Suppressor macrophage treated with lipopolysaccharide for 4 hours (primary cell): ENCODE results near the gene ABHD5.

Source experiments
- DNase-seq: peaks from one replicate; pipeline ENCODE4 v3.0.0-alpha.2; 2020

Gene ABHD5

DNA sequence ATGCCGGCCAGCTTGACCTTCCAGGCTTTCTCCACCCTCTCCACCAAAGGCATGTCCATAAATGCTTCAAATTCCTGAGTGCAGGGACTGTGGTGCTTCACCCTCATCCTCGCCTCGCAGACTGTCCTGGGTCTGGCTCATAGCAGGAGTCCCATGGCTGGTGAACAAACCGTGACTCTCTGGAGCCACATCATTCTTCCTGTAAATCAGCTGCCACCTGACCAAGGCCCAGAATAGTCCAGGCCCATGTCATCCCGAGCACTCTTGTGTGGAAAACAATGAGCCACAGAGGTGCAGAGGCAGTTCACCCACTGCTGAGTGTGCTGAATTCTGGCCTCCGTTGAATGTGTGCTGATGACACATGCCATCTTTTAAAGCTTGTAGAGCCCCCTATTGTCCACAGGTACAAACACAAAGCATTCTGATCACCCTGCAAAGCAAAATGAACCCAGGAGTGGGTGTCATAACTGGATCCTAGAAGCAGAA is 68.6 kb downstream of the ABHD5 start:
- DNase-seq: peak; percentile 56

DNA sequence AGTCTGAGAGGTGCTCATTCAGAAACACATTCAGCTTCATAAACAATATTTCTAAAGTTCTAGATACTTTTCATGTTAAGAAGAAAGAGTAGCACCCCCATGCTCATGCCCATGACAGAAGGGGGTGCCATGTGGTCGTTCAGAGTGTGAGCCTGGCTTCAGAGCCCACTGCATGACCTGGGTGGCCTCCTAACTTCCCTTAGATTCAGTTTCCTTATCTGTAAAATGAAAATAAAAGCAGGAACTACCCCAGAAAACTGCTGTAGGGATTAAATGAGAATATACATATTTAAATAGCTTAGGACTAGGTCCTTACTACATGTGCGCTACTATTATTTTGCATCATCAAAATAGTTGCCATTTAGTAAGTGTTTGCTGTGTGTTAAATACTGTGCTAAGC is 69.2 kb downstream of the ABHD5 start:
- DNase-seq: peak; percentile 51

DNA sequence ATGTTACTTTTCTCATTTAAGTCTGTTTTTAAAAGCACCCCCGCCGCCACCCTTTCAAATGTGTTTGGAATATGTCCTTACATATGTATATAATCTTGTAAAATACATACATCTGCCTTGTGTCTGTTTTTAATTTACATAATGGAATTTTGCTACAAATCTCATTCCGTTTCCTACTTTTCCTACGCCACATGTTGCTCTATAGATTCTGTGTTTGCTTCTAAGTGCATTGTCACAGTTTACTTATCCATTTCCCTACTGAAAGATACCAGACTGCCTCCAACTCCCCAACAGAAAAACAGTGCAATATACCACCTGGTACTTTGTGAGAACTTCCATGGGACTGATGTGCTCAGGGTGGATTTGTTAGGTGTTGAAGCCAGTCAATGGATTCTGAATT is 70.2 kb downstream of the ABHD5 start:
- DNase-seq: no peak

DNA sequence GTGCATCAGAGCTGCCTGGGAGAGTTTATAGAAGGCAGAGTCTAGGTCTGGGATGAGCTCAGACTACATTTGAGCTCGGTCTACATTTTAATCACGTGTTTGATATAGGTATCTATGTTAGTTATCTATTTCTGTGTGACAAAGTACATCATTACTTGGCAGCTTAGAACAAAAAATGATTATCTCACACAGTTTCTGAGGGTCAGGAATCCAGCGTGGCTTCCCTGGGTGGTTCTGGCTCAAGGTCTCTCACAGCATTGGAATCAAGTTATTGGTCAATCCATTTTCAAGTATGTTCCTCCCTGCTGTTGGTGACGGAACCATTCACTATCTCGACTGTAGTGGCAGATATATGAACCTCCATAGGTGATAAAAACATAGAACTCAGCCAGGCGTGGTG is 71.7 kb downstream of the ABHD5 start:
- no peak for DNase-seq

DNA sequence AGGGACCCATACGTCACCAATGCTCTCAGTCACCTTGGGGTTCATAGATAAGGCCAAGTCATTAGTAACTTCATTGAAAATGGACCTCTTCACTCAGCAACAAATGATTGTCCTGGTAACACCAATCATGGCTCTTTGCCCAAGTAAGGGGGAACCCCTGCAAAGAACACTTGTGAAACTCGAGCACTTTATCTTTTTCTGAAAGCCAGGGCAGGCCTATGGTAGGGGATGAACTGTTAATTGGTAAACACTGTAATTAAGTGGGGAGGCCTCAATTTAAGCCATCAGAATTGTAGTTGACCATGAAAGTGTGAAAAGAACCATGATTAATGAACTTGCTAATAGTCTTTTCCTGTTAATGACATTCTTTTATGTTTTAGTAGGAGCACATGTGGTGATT is 73.3 kb downstream of the ABHD5 start:
- no peak for DNase-seq

DNA sequence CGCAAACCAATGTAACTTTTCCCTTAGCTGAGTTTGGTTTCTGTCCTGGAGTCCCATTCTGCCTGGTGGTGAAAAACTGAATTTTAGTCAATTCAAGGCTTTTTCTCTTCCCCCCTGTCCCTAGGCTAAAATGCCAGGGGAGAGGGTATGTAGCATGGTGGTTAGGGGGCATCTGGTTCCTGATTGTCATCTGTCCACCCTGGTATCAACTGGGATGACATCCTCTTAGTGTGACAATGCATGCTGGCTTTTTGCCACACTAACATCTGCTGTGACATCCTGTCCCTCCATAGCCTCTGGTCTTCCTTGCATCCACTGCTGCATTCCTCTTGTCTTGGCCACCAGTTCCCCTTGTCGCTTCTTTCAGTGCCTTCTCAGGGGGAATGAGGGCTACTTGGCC is 73.7 kb downstream of the ABHD5 start:
- no peak for DNase-seq

DNA sequence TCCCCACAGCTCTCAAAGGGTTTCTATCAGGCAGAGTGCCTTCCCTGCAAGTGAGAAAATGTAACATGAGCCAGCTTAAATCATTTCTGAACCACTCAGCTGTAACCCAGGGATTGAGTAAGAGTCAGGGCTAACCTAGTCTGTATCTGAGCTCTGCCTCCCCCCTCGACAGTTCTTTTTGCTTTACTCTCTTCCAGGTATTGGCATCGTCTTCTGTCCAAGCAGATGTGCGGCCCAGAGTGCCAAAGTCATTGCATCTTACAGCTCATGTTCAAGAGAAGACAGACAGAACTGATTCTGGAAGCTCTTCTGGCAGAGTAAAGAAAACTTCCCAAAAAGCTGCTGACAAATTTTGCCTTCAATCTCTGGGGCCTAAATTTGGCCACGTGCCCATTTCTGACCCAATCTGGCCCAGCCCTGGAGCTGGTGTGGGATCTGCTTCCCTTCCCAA is 74.8 kb downstream of the ABHD5 start:
- no peak for DNase-seq

DNA sequence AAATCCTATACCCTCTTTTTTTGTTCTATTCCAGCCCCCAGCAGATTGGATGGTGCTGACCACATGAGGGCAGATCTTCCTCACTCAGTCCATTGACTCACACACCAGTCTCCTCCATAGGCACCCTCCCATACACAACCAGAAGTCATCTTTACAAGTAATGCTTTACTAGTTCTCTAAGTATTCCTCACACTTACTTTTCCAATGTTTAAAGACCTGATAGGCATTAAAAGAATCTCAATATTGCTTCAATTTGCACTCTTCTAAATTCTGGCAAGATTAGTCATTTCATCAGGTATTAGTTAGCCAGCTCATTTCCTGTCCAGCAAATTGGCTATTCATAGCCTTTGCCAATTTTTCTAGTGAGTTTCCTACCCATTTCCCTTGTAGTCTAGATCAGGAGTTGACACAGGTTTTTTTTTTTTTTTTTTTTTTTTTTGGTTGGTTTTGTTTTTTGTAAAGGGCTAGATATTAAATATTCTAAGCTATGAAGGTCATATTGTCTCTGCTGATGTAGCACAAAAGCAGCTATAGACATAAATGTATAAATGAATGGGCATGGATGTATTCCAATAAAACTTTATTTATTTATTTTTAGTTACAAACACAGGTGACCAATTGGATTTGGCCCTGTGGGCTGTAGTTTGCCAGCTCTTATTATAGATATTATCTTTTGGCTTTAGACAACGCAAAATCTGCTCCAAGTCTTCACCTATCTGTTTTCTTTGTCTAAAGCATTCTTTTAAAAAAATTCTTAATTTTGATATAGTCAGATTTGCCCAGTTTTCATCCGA is 76.1 kb downstream of the ABHD5 start:
- no peak for DNase-seq

DNA sequence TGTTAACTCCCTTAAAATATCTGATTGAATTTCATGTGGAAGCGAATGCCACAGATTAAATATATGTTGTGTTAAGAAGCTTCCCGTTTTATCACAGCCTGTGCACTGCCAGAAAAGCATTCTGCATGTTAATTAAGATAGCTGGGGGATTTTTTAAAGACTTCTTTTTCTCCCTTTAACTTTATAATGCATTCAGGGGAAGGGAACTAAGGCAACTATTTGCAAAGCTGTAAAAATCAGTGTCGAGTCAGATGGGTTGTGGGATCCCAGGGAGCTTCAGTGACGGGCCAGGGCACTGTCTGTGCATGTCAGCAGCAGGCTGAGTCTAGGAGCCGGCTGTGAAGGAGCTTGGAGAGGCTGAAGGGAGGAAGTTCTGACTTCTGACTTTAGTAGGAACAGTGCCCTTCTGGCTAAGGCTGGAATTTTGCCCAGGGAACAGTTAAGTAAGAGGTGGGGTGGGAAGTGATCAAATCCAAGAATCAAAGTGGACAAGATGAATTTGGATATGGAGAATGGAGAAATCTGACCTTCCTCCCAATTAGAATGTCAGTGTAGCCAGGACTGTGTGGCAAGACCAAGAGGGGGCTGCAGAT is 77.7 kb downstream of the ABHD5 start:
- DNase-seq: peak; percentile 23

DNA sequence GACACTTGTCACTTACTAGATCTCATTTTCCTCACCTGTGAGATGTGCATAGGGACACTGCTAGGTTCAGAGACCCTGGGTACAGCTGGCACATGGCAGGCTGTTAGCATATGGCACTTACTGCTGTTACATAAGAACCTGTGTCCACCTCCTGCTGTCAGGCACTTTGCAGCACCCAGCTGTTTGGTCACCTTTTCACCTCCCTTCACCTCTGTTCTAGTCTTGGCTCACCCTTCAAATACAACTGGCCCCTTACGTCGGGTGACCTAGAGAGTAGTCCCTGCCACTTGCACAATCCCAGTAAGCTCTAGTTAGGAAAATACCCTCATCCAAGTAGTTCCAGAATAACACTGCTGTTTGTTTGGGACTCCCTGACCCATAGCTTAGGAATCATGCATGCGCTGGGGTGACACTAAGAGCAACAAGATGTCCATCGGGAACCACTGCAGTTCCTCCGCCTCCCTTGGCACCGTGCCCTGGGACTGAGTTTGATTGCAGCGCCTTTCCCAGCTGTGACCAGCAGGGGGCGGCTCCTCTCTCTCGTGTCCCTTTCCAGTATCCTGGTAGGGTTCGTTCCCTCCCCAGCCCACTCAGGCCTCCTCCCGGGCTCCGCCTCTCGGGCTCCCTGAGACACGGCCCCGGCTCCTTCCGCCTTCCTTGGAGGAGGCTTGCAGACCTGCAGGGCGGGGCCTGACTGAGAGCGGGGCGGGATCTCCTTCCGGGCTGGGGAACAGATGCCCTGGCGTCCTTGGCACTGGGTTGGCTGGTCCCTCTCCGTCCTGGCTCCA is 78.6 kb downstream of the ABHD5 start:
- peak; percentile 95 for DNase-seq

DNA sequence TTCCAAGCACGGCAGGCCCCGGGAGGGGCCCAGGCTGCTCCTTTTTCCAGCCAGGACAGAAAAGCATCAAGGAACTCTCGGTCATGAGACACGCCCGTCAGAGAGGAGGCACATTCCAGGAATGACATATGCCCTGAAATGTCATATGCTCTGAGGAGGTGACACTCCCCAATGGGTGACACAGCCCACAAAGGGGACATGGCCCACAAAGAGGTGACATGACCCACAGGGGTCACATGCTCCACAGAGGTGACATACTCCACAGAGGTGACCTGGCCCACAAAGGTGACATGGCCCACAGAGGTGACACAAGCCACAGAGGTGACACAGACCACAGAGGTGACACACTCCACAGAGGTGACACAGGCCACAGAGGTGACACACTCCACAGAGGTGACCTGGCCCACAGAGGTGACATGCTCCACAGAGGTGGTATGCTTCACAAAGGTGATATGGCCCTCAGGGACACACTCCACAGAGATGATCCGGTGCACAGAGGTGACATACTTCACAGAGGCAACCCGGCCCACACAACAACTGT is 79.2 kb downstream of the ABHD5 start:
- no peak for DNase-seq

DNA sequence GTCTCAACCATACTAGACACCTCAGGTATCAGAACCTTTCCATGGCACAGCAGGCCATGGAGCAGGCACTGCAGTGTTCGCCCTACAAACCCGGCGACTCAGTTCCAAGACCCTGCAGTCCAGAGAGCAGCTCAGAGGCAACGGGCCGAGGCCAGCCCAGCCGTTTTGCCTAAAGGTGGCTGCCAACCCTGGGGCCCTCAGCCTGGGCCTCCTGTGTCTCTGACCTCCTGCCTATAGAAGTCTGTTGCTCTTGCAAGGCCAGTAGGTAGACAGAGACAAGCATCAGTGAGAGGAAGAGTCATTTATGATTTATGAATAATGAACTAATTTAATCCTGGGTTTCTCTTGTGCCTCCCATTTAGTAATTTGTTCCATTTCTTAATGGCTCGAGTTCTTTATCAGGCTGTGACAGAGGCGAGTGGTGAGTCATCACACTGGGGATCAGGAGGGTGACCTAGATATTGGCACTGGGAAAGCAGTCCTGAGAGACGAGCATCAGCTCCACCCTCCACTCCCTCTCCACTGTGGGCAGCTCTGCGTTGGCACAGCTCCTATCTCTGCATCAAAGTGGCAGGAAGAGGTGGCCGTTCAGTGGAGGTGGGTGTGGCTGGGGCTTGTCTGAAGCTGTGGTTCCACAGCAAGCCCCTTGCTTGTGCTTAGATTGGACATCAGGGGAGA is 79.8 kb downstream of the ABHD5 start:
- peak; percentile 68 for DNase-seq

DNA sequence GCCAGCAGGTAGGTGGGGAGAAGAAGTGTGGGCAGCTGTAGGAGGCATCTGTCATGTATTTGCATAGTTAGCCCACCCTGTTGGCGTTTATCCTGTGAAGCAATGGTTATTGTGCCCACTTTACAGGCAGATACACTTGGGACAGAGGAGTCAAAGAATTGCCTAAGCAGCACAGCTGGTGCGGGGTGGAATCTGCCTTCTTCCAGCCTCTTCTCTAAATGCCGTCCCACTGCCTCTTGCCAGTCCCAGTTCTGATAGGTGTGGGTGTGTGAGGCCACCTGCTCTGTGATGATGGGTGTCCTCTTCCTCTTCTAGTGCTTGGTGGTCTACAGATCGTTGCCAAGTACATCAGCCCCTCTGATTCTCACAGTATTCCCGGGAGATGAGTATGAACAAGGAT is 80.9 kb downstream of the ABHD5 start:
- no peak for DNase-seq

DNA sequence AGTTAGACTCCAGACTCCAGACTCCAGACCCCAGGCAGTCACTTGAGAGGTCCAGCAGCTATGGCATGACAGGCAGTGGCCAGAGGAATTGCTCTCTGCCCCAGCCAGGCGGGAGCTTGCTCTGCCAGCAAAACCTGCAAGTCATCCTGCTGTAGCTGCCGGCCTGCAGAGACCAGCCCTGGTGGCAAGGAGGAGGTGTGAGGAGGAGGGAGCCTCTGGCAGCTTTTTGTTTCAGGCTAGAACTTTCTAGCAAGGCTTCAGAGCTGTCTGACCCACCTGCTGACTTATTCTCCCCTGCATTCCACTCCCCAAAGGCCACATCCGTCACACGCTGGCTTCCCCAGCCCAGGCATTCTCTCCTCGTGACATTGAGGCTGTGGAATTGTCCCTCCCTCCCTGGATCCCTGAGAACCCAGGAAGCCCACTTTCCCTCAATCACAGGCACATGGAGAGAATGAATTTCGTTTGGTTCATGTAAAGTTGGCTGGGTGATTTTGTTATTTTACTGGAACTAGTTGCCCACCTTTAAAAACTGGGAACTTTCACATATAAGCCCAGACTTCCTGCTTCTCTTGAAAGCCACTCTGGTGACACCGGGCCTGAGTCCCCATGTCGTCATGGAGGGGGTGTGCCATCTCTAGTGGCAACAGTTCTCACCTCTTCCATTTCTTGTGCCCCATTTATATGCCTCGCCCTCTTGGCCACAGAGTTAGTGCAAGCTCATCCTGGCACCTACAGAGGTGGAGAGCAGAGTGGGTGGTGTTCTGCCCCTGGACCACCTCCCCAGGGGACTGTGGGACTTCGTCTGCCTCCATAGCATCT is 82.7 kb downstream of the ABHD5 start:
- DNase-seq: peak; percentile 48

DNA sequence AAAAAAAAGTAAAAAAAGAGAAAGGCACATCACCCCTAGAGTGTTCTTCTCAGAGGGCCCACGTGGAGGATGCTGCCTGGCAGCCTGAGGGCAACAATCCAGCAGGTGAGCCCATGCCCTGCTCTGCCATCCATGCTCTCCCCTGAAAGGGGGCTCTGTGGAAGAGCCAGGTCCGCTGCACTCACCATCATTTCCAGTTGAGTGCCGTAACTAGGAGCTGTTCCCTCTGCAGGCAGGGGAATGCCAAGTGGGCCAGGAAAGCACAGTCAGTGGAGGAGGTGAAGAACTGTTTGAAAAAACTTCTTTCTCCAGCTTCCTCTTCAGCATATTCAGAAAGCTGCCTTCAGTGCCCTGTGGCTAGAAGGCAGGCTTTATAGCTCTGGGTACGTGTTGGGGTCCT is 84.1 kb downstream of the ABHD5 start:
- no peak for DNase-seq

DNA sequence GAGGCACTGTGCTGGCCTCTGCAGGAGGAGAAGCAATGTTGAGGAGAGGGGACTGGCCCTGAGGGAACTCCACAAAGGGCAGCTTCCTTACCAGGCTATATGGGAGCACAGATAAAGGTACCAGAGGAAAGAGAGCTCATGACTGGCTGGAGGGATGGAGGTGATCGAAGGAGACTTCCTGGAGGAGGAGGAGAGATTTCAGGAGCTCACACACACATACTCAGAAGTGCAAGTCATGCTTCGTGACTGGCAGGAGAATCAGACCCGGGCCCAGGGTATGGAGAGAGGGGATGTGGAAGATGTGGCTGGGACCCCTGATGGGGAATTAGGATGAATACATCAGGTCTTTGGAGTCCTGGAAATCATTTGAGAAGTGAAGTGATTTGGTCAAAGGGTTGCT is 85.4 kb downstream of the ABHD5 start:
- DNase-seq: no peak

DNA sequence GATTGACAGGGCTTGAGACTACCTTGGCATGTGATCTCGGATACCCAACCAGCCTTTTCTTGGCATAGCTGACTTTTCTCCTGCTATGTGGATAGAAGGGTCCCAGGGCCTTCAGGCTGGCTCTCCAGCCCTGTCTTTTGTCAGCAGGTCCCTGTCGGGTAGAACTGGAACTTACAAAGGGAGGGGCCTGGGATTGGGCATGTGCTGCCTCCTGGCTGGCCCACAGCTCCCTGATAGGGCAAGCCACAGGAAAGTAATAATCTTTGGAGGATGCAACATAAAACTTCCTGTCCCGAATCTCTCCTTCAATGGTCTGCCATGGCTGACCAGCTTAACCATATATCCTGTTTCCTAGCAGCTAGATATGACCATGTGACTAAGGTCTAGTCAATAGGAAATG is 89.1 kb downstream of the ABHD5 start:
- no peak for DNase-seq

DNA sequence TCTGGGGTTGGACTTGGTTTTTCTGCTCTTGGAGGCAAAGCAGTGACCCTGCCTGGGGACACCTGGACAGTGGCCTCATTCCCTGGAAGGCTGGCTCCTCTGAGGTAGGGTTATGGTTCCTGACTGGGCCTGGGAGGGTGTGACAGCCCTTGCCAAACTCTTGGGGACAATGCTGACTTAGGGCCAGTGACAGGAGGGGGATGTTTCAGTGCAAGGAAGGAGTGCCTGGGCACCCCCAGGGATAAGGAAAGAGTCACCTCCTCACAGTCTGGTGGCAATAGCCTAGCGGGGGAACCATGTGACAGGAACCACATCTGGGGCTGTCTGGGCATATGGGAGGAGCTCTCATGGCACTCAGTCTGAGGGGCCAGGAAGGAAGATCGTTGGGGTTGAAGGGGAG is 91.8 kb downstream of the ABHD5 start:
- no peak for DNase-seq
